Mucosa of descending colon (tissue), 3 donors: ENCODE results near the gene MED25. TPM values are rescaled to one million over a fixed set of nuclear protein-coding genes. Genes with fewer than 3 reads are reported as not detected.

Source experiments
- ATAC-seq: fragments of 200-7000 bp; cut with Tn5 transposase; one replicate; pipeline ENCODE4 v1.9.1; 2020; ENCODE audit warnings: mild to moderate bottlenecking, moderate library complexity
- DNase-seq, 3 donors: peaks; one replicate each; pipeline ENCODE4 v3.0.0-alpha.2; 2020
- H3K36me3 ChIP-seq: fragments of 200-600 bp; one replicate; pipeline ENCODE4 v1.8.0; 2021; ENCODE audit warnings: low read depth, mild to moderate bottlenecking
- H3K4me1 ChIP-seq: fragments of 200-600 bp; one replicate; pipeline ENCODE4 v1.8.0; 2021; ENCODE audit warnings: low read depth, mild to moderate bottlenecking
- H3K4me3 ChIP-seq: fragments of 200-600 bp; one replicate; pipeline ENCODE4 v1.8.0; 2021; ENCODE audit warnings: mild to moderate bottlenecking
- H3K9me3 ChIP-seq: fragments of 200-600 bp; one replicate; pipeline ENCODE4 v1.8.0; 2021; ENCODE audit warnings: mild to moderate bottlenecking
- CTCF ChIP-seq: fragments of 200-600 bp; IDR thresholded peaks from one replicate; pipeline ENCODE4 v1.8.0; 2022; ENCODE audit warnings: antibody characterized with exemption, mild to moderate bottlenecking
- intact Hi-C, 2 donors: fragments of 100-400 bp; cut with DNase I in 1 of 2; cut with micrococcal nuclease in 1 of 2; formaldehyde crosslinking; loops; one replicate each; pipeline versions ENCODE4 v1.11.0 to v1.11.1; 2022; cut with DNase I, micrococcal nuclease
- total RNA-seq, 3 donors: library from RNA; stranded (reverse); fragmentation: NEBNext Ultra II Directional in 2 of 3; extraction: Animal tissue kit (Norgen Biotek cat#: 25700) in 2 of 3; gene quantifications; one replicate each; pipeline versions ENCODE4 v1.2.1 to v1.2.4, GENCODE V29; 2021 to 2023
- donor health status: DM: no; HTN: no; CAD: no; lungs with moderate emphysema.
- donor health status: DM: no; HTN: no; CAD: no.
- donor health status: DM: no; HTN: yes; CAD: no.

The MED25 gene
- total RNA-seq, 3 donors from 2014 or later = 54.7 to 57.4 (median 55.2) TPM

- peak; percentile 77 for ATAC-seq
- H3K36me3 ChIP-seq = peaks cover 4% of the 10 kb centered on the region
- TF ChIP-seq CTCF = no peak
- peak overlapping the region; percentile 92 for H3K4me3 ChIP-seq
- peak; percentile 98 to 99 (median 98) for DNase-seq
- peaks cover 19% of the 10 kb centered on the region for H3K4me1 ChIP-seq
- no peaks in the 10 kb centered on the region for H3K9me3 ChIP-seq
- intact Hi-C loops = no loop called here
Observed at GRCh38 chr19:49876422-49877019, 58.4 kb downstream of the MED25 start.

GRCh38 chr19:49877020-49877878 is 59.2 kb downstream of the MED25 start, which contains the start of the genes AKT1S1 and TBC1D17:
TSS of gene AKT1S1 (minus strand) at chr19:49877355. CDS start at chr19:49873295, 4,060 bp downstream.
TSS of gene TBC1D17 (plus strand) at chr19:49877702. CDS start at chr19:49877724, 22 bp downstream.
- ATAC-seq = peak; percentile 81
- no peak for TF ChIP-seq CTCF
- intact Hi-C loops = no loop called here
- peak; percentile 98 to 100 (median 99) for DNase-seq
- peaks cover 19% of the 10 kb centered on the region for H3K4me1 ChIP-seq
- H3K4me3 ChIP-seq = peak within 1 kb of the TSS; percentile 92
- no peaks in the 10 kb centered on the region for H3K9me3 ChIP-seq
- H3K36me3 ChIP-seq = peaks cover 4% of the 10 kb centered on the region

- intact Hi-C loops = no loop called here
- Histone ChIP-seq H3K4me3 (peak overlapping the region; percentile 92), H3K36me3 (peaks cover 9% of the 10 kb centered on the region), H3K4me1 (peaks cover 19% of the 10 kb centered on the region), H3K9me3 (no peaks in the 10 kb centered on the region)
- ATAC-seq (peak; percentile 77), DNase-seq (peak; percentile 98 to 99 (median 99))
- no peak for TF ChIP-seq CTCF
Observed at GRCh38 chr19:49877879-49878743, 60.0 kb downstream of the MED25 start.

- no peak for ATAC-seq
- no peak for TF ChIP-seq CTCF
- Histone ChIP-seq H3K4me1 (peaks cover 19% of the 10 kb centered on the region), H3K36me3 (peaks cover 10% of the 10 kb centered on the region), H3K9me3 (no peaks in the 10 kb centered on the region), H3K4me3 (no peak overlapping the region)
- intact Hi-C loops = no loop called here
- DNase-seq = peak in 1 of 3 donors; percentile 18
Observed at GRCh38 chr19:49878744-49879070, 60.6 kb downstream of the MED25 start.

GRCh38 chr19:49879243-49879963 is 61.3 kb downstream of the MED25 start:
- peaks cover 19% of the 10 kb centered on the region for H3K4me1 ChIP-seq
- ATAC-seq = no peak
- no peak overlapping the region for H3K4me3 ChIP-seq
- H3K9me3 ChIP-seq = no peaks in the 10 kb centered on the region
- H3K36me3 ChIP-seq = peaks cover 10% of the 10 kb centered on the region
- DNase-seq = peak in 1 of 3 donors; percentile 18
- no peak for TF ChIP-seq CTCF
- intact Hi-C loops = no loop called here
